GM19397 (cell line): Measurements from ENCODE around the gene LGALS4.
"Not testable (repeated sequence)": the region's sequence is repeated elsewhere in the genome, so short reads cannot be mapped to it uniquely, and the experiment has no call there.

Experiments used
- ATAC-seq: cut with Tn5 transposase; IDR thresholded peaks from one replicate; pipeline ENCODE4 v1.9.1; 2021; ENCODE audit warnings: mild to moderate bottlenecking, moderate library complexity; ENCODE audit not compliant: unreplicated experiment

The LGALS4 gene

DNA sequence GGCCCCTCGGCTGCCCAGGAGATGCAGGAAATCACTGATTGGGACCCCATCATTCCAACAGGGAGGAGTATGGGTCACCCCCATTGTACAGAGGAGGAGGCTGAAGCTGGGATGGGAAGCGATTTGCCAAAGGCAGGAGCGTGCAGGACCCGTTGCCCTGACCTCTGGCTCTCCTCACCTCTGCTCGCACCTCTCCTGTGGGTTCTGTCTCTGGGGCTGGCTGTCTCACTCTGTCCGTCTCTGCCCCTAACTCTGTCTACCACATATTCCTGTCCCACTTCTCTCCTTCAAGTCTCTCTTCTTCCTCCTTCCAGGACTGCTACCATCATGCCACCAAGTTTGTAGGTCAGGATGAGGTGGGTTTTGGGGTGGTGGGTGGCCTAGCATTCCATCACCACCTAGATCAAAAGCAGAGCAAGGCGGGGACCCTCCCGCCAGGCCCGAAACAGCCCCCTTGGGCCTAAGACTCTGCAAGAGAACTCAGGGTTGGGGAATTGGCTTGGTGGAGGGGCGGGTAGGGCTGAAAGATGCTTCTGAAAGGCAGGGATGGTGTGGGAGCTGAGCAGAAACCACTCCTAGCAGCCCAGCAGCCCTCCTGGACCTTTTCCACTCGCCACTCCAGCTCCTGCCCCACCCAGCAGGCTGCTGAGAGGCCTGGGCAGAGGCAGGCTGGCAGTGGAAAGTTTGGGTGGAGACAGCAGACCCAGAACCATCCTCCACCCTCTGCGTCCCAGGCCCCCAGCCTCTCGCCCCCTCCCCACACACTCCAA, 38.4 kb downstream of the LGALS4 start:
- ATAC-seq = no peak

DNA sequence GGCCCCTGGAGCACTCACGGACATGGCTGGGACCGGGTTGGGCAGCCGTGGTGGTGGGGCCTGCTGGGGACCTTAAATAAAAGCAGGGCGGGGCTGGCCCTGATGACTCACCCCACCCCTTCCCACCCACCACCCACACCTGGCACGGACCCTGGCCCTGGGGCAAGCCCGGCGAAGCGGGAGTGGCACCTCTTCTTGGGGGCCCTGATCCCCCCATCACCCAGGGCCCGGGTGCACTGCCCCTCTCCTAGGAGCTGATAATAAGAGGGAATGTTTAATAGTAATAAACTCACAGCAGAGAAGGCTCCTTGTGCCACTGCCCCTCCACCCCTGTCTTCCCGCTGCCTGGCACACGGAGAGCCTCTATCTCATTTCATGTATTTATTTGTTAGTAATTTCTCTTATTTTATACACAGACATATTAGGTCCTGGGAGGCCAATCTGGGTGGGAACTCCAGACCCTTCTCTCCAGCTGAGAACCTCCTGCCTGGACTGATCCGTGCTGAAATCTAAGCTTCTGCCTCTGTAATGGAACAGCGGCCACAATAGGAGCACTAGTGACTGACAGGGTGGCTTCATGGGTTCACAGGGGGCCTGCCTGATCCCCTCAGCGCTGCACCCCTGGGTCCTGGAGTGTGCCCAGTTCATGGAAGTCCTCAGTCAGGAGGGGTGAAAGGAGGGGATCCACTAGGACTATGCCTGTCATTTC, 39.1 kb downstream of the LGALS4 start, which contains the start of gene LGALS7:
TSS of gene LGALS7 (minus strand) at position 49 of the 709 bp plus-strand sequence. CDS start at position 24, 25 bp downstream.
- no peak for ATAC-seq

DNA sequence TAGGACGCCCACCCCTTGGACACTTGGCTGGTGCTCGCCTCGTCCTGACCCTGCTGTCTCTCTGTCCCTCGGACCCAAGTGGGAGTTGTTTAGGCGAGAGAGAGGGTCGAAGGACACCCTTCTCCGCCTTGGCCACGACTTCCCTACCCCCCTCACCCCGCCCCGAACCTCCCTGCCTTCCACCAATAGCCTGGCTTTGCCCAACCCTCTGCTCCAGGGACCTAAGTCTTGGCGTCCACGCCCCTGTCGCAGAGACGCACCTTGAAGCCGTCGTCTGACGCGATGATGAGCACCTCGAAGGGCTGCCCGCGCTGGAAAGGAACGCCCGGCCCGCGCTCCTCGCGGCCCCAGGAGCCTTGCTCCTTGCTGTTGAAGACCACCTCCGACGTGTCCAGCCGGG, 41.2 kb downstream of the LGALS4 start:
- ATAC-seq = not testable (repeated sequence)

DNA sequence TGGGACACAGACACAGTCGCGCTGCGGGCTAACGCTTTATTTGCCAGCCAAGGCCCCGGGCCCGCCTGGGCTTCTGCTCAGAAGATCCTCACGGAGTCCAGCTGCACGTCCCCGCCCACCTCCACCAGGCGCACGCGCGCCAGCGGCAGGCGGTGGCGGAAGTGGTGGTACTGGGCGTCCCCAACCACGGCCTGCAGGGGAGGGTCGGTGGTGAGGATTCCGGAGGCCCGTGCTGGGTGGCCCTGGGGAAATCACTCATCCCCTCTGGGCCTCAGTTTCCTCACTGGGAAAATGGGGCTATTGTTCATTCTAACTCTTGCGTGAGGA, 41.8 kb downstream of the LGALS4 start:
- ATAC-seq = not testable (repeated sequence)

DNA sequence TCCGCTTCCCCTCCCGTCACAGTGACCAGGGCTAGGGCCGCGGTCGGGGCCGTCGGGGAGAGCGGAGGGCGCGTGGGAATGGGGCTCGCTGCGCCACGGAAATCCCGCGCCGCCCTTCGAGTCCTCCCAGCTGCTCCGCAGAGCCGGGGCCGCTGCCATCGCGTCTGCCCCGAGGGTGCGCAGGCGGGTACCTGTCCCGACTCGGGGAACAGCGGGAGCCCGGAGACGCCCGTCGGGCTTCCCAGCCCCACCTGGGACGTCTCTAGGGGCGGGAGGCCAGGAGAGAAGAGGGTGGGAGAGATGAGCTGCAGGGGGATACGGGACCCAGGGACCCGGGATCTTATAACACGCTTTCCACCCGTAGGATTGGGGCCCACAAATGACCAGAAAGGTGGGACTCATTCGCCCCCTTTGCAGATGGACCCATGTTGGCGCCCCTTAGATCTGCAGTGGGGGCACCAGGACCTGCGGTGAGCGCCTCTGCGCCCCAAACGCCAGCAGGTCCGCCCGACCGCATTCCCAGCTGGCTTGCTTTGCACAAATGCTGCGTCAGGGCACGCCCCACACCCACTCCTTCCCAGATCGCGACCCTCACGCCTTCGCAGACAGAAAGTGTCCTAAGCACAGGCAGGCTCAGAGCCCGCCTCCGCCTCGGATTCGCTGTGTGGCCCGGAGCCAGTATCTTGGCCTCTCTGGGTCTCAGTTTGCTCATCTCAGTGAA, 42.4 kb downstream of the LGALS4 start:
- peak; percentile 7 for ATAC-seq

DNA sequence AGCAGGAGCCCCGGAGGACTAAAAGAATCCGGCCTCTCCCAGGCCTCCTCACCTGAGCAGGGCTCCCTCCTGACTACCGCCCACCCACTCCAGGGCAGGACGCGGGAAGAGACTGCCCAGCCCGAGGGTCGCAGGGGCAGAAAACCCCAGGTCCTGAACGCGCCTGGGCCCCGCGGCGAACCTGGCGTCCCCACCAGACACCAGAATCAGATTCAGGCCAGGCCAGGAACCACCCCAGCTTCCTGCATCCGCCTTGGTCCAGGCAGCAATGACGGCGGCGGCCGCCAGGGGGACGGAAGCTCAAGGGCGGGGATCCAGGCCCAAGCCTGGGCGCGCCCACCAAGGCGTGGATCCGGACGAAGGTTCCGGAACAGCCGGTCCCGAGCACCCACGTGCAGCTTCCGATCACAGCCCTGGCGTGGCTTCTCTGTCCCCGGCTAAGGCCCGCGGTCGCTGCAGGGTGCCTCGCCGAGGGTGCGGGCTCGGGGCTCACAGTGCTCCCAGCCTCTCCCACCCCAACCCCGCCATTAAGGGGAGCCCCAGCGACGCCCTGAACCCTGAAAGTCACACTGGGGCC, 43.0 kb downstream of the LGALS4 start:
- ATAC-seq = peak; percentile 65

DNA sequence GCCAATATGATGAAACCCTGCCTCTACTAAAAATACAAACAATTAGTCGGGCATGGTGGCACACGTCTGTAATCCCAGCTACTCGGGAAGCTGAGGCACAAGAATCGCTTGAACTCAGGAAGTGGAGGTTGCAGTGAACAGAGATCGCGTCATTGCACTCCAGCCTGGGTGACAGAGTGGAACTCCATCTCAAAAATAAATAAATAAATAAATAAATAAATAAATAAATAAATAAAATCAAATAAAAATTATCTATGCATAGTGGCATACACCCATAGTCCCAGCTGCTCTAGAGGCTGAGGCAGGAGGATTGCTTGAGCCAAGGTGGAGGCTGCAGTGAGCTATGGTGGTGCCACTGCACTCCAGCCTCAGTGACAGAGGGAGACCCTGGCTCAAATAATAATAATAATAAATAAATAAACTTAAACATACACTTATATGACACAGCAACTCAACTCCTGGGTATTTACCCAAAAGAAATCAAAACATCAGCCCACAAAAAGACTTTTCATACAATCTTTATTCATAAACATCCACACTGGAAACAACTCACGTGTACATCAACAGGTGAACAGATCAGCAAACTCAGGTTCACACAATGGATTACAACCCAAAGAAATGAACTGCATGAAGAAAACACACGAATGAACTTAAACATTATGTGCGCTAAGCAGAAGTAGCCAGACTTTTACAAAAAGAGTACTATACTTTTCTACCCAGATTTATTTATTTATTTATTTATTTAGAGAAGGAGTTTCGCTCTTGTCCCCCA, 46.3 kb downstream of the LGALS4 start:
- no peak for ATAC-seq

DNA sequence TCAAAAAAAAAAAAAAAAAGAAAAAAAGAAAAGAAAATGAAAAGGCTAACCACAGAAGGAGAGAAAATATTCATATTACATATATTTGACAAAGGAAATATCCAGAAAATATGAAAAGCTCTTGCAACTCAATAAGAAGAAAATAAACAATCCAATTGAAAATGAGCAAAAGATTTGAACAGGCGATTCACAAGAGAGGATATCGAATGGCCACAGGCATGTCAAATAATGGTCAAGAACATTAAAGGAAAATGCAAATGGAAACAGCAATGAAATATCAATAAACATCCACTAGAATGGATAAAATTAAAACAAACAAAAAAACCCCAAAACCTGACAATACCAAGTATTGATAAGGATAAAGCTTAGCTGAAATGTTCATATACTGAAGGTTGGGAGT, 47.5 kb downstream of the LGALS4 start:
- no peak for ATAC-seq

DNA sequence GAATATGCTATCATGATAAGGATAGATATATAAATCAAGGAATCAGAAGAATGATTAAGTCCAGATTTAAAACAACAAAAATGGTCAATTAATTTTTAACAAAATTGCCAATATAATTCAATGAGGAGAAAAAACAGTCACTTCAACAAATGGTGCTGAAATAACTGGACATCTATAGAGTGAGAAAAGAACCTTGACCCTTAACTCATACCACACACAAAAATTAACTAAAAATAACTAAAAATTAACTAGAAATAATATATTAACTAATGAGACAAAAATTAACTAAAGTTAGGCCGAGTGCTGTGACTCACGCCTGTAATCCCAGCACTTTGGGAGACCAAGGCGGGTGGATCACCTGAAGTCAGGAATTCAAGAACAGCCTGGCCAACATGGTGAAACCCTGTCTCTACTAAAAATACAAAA, 48.9 kb downstream of the LGALS4 start:
- ATAC-seq = no peak

DNA sequence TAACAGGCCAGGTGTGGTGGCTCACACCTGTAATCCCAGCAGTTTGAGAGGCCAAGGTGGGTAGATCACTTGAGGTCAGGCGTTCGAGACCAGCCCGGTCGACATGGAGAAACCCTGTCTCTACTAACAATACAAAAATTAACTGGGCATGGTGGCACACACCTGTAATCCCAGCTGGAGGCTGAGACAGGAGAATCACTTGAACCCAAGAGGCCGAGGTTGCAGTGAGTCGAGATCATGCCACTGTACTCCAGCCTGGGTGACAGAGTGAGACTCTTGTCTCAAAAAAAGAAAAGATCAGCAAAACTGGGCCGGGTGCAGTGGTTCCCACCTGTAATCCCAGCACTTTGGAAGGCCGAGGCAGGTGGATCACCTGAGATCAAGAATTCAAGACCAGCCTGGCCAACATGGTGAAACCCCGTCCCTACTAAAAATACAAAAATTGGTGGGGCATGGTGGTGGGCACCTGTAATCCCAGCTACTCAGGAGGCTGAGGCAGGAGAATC, 50.8 kb downstream of the LGALS4 start:
- not testable (repeated sequence) for ATAC-seq

DNA sequence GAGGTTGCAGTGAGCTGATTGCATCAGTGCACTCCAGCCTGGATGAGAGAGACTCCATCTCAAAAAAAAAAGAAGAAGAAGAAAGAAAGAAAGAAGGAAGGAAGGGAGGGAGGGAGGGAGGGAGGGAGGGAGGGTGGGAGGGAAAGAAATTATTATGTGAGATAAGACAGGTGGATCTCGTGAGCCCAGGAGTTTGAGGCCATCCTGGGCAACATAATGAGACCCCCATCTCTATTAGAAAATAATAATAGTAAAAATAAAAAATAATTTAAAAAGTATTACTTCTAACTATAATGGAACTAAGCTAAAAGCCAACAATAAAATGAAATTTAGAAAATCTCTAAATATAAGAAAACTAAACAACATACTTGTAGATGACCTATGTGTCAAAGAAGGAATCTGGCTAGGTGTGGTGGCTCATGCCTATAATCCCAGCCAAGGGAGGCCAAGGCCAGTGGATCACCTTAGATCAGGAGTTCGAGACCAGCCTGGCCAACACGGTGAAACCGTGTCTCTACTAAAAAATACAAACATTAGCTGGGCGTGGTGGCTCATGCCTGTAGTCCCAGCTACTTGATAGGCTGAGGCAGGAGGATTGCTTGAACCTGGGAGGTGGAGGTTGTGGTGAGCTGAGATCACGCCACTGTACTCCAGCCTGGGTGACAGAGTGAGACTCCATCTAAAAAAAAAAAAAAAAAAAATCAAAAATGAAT, 51.8 kb downstream of the LGALS4 start:
- not testable (repeated sequence) for ATAC-seq

DNA sequence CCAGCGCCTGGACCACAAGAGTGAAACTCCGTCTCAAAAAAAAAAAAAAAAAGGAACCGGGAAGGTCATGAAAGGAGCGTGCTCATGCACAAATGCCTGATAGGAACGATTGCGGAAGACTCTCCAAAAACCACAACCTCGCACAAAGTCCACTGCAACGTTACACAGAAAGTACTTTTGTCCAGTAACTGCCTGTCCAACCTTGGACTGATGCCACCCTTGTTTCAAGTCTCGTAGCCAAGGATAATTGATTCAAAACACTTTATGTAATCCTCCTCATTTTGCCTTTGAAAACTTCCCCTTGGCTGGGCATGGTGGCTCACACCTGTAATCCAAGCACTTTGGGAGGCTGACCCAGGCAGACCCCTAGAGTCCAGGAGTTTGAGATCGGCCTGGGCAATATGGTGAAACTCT, 53.1 kb downstream of the LGALS4 start:
- ATAC-seq = no peak

DNA sequence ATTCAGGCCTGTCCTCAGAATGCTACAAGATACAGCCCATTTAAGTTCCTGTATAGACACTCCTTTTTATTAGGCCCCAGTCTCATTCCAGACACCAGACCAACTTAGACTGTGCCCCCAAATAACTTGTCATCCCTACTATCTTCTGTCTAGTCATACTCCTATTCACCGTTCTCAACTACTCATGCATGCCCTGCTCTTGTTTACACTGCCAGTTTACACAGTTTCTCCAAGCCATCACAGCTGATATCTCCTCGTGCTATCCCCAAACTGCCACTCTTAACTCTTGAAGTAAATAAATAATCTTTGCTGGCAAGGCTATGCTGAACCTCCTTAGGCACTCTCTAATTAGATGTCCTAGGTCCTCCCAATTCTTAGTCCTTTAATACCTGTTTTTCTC, 58.5 kb downstream of the LGALS4 start:
- not testable (repeated sequence) for ATAC-seq

DNA sequence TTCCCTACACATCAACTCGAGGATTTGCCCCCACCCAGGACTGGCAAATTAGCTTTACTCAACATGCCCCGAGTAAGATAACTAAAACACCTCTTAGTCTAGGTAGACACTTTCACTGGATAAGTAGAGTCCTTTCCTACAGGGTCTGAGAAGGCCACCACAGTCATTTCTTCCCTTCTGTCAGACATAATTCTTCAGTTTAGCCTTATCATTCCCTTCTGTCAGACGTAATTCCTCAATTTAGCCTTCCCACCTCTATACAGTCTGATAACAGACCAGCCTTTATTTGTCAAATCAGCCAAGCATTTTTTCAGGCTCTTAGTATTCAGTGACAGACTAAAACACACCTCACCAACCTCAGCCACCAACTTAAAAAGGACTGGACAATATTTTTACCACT, 59.0 kb downstream of the LGALS4 start:
- ATAC-seq = not testable (repeated sequence)
